ENCODE results near the gene DOK1.

DOK1 gene

DNA sequence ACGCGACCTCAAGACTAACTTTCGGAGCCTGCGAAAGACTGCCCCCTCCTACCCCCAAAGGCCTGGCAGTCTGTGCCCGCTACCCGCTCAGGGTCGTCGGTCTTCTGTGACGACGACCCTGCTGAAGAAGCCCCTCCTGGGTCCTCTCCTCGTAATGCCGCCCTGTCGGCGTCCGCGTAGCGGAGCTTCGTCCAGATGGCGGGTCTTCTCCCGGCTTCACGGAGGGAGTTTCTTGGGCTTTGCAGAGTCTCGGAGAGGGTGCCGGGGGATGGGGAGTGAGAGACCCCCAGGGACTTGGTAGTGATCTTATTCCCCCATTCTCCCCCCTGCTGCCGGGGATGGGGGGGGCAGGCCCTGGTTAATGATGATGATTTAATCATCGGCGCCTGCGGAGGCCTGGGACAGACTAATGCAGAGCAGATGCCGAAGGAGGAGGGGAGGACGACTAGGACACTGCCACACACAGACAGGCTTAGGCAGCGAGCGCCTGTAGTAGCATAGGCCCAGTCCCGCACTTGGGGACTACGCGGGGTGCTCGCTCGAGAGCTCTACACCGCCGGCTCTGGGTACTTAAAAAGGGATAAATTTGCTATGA, 46.5 kb upstream of the DOK1 start:
- H3K27ac ChIP-seq (ENCODE audit: low read length) = peak overlapping the region; percentile 96
- no peak for TF ChIP-seq EZH2 (IDR thresholded peaks at IDR 0.05; ENCODE audit: borderline replicate concordance, low read depth, low read length, severe bottlenecking)
- TF ChIP-seq, protein P1, sequence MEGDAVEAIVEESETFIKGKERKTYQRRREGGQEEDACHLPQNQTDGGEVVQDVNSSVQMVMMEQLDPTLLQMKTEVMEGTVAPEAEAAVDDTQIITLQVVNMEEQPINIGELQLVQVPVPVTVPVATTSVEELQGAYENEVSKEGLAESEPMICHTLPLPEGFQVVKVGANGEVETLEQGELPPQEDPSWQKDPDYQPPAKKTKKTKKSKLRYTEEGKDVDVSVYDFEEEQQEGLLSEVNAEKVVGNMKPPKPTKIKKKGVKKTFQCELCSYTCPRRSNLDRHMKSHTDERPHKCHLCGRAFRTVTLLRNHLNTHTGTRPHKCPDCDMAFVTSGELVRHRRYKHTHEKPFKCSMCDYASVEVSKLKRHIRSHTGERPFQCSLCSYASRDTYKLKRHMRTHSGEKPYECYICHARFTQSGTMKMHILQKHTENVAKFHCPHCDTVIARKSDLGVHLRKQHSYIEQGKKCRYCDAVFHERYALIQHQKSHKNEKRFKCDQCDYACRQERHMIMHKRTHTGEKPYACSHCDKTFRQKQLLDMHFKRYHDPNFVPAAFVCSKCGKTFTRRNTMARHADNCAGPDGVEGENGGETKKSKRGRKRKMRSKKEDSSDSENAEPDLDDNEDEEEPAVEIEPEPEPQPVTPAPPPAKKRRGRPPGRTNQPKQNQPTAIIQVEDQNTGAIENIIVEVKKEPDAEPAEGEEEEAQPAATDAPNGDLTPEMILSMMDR (IDR thresholded peaks at IDR 0.05; ENCODE audit: borderline replicate concordance, extremely low read depth, low read length, poor library complexity, severe bottlenecking) = peak; percentile 7
- peak; percentile 16; the same call in 2 of the 3 replicates for ATAC-seq (ENCODE audit: insufficient read depth, low read depth)
- peak overlapping the region; percentile 88 for H2AFZ ChIP-seq (ENCODE audit: low read depth, low read length)
- H3K4me1 ChIP-seq (ENCODE audit: insufficient read depth, low read length) = peaks cover 36% of the 10 kb centered on the region
- peaks cover 11% of the 10 kb centered on the region for H3K36me3 ChIP-seq (ENCODE audit: insufficient read depth, low read length)
- no peaks in the 10 kb centered on the region for H4K20me1 ChIP-seq (ENCODE audit: insufficient read depth, low read length)
- no peak for DNase-seq
- peak overlapping the region; percentile 69 for H3K9ac ChIP-seq (ENCODE audit: low read depth, low read length)
- H3K27me3 ChIP-seq (ENCODE audit: insufficient read depth, low read length, poor library complexity) = peaks cover 5% of the 10 kb centered on the region
- peak overlapping the region; percentile 37 to 72 for H3K4me3 ChIP-seq (ENCODE audit: low read depth in 1 of 2, low read length in 2 of 2)
- peaks cover 14% of the 10 kb centered on the region for H3K79me2 ChIP-seq (ENCODE audit: insufficient read depth, low read length)
- H3K9me3 ChIP-seq (ENCODE audit: insufficient read depth, low read length, severe bottlenecking) = no peaks in the 10 kb centered on the region
- peak overlapping the region; percentile 89 for H3K4me2 ChIP-seq (ENCODE audit: insufficient read depth, low read length)

DNA sequence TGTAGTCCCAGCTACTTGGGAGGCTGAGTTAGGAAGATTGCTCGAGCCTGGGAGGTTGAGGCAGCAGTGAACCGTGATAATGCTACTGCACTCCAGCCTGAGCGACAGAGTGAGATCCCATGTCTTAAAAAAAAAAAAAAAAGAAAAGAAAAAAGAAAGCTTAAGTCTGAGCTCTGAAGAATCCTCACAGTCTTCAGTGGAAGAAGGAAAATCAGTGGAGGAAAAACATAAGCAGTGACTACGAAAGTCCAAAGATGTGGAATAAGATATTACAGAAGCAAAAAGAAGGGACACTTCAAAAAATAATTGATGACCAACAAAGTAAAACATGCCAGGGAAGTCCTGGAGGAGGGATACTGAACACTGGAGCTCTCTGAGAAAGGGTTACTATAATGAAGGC, 44.2 kb upstream of the DOK1 start:
- Histone ChIP-seq H4K20me1 (ENCODE audit: insufficient read depth, low read length) (no peaks in the 10 kb centered on the region), H3K4me1 (ENCODE audit: insufficient read depth, low read length) (peaks cover 37% of the 10 kb centered on the region), H2AFZ (ENCODE audit: low read depth, low read length) (no peak overlapping the region), H3K9ac (ENCODE audit: low read depth, low read length) (no peak overlapping the region), H3K27ac (ENCODE audit: low read length) (no peak overlapping the region), H3K4me3 (ENCODE audit: low read depth in 1 of 2, low read length in 2 of 2) (no peak overlapping the region), H3K36me3 (ENCODE audit: insufficient read depth, low read length) (peaks cover 8% of the 10 kb centered on the region), H3K27me3 (ENCODE audit: insufficient read depth, low read length, poor library complexity) (peaks cover 19% of the 10 kb centered on the region), H3K79me2 (ENCODE audit: insufficient read depth, low read length) (peaks cover 14% of the 10 kb centered on the region), H3K4me2 (ENCODE audit: insufficient read depth, low read length) (no peak overlapping the region), H3K9me3 (ENCODE audit: insufficient read depth, low read length, severe bottlenecking) (no peaks in the 10 kb centered on the region)
- no peak for ATAC-seq (ENCODE audit: insufficient read depth, low read depth)
- TF ChIP-seq, protein P1 (IDR thresholded peaks at IDR 0.05; ENCODE audit: borderline replicate concordance, extremely low read depth, low read length, poor library complexity, severe bottlenecking) = no peak
- no peak for TF ChIP-seq EZH2 (IDR thresholded peaks at IDR 0.05; ENCODE audit: borderline replicate concordance, low read depth, low read length, severe bottlenecking)
- DNase-seq = no peak

DNA sequence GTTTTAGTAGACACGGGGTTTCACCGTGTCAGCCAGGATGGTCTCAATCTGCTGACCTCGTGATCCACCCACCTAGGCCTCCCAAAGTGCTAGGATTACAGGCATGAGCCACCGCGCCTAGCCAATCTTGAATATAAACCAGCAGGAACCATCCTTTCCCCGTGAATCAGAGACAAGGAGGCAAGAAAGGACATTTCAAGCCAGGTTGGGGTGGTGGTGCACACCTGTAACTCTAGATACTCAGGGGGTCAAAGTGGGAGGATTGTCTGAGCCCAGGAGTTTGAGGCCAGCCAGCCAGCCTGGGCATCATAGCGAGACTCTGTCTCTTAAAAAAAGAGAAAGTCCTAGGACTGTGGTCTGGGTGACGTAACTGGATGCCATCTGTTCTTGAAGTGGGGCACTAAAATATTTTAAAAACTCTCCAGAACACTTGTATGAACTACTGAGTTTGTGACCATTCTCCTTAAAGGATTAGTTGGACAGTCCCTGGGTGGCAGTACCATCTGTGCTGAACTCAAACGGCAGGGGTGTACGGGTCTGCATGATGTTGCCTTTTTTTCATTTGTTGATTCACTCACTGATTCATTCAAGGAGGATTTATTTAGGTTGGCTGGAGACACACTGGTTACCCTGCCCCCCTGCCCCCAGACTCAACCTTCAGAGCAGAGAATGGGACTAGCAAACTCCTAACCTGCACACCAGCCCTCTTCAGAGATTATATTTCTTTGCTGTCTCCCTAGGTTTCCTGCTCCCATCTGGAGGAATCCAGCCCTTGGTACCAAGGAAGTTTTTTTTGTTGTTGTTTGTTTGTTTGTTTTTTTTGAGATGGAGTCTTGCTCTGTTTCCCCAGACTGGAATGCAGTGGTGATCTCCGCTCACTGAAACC, 43.2 kb upstream of the DOK1 start:
- DNase-seq (no peak), ATAC-seq (ENCODE audit: insufficient read depth, low read depth) (no peak)
- no peaks in the 10 kb centered on the region for H4K20me1 ChIP-seq (ENCODE audit: insufficient read depth, low read length)
- no peak overlapping the region for H3K9ac ChIP-seq (ENCODE audit: low read depth, low read length)
- H3K79me2 ChIP-seq (ENCODE audit: insufficient read depth, low read length) = peaks cover 7% of the 10 kb centered on the region
- no peak overlapping the region for H3K4me3 ChIP-seq (ENCODE audit: low read depth in 1 of 2, low read length in 2 of 2)
- H3K27ac ChIP-seq (ENCODE audit: low read length) = no peak overlapping the region
- TF ChIP-seq EZH2 (IDR thresholded peaks at IDR 0.05; ENCODE audit: borderline replicate concordance, low read depth, low read length, severe bottlenecking) = no peak
- TF ChIP-seq, protein P1 (IDR thresholded peaks at IDR 0.05; ENCODE audit: borderline replicate concordance, extremely low read depth, low read length, poor library complexity, severe bottlenecking) = no peak
- no peak overlapping the region for H2AFZ ChIP-seq (ENCODE audit: low read depth, low read length)
- H3K4me1 ChIP-seq (ENCODE audit: insufficient read depth, low read length) = peaks cover 26% of the 10 kb centered on the region
- peaks cover 19% of the 10 kb centered on the region for H3K27me3 ChIP-seq (ENCODE audit: insufficient read depth, low read length, poor library complexity)
- no peak overlapping the region for H3K4me2 ChIP-seq (ENCODE audit: insufficient read depth, low read length)
- H3K36me3 ChIP-seq (ENCODE audit: insufficient read depth, low read length) = no peaks in the 10 kb centered on the region; the same call in 1 of the 2 replicates
- no peaks in the 10 kb centered on the region for H3K9me3 ChIP-seq (ENCODE audit: insufficient read depth, low read length, severe bottlenecking)

Measured in DND-41 (cell line).